HG02943 (cell line): ENCODE measurements around the gene MSH3.
"Not testable (repeated sequence)": the region's sequence is repeated elsewhere in the genome, so short reads cannot be mapped to it uniquely, and the experiment has no call there.

Experiments
- ATAC-seq: cut with Tn5 transposase; IDR thresholded peaks from one replicate; pipeline ENCODE4 v1.9.1; 2021; ENCODE audit warnings: mild to moderate bottlenecking, low read depth, moderate library complexity; ENCODE audit not compliant: unreplicated experiment

The MSH3 gene

DNA sequence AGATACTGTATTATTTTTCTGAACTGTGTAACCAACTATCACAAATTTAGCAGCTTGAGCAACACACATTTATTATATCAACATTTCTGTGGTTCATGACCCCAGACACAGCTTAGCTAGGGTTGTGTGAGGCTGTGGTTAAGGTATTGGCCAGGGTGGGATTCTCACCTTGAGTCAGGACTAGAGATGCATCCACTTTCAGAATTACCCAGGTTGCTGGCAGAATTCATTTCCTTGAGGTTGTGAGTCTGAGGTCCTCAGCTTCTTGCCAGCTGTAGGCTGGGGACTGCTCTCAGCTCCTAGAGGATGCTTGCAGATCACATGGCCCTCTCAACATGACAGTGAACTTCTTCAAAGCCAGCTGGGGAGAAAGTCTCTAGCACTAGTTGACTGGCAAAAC lies 183.2 kb downstream of the MSH3 start:
- peak; percentile 89 for ATAC-seq

DNA sequence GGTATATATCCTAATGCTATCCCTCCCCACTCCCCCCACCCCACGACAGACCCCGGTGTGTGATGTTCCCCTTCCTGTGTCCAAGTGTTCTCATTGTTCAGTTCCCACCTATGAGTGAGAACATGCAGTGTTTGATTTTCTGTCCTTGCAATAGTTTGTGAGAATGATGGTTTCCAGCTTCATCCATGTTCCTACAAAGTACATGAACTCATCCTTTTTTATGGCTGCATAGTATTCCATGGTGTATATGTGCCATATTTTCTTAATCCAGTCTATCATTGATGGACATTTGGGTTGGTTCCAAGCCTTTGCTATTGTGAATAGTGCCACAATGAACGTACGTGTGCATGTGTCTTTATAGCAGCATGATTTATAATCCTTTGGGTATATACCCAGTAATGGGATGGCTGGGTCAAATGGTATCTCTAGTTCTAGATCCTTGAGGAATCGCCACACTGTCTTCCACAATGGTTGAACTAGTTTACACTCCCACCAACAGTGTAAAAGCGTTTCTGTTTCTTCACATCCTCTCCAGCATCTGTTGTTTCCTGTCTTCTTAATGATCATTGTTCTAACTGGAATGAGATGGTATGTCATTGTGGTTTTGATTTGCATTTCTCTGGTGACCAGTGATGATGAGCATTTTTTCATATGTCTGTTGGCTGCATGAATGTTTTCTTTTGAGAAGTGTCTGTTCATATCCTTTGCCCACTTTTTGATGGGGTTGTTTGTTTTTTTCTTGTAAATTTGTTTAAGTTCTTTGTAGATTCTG lies 186.8 kb downstream of the MSH3 start:
- ATAC-seq = not testable (repeated sequence)

DNA sequence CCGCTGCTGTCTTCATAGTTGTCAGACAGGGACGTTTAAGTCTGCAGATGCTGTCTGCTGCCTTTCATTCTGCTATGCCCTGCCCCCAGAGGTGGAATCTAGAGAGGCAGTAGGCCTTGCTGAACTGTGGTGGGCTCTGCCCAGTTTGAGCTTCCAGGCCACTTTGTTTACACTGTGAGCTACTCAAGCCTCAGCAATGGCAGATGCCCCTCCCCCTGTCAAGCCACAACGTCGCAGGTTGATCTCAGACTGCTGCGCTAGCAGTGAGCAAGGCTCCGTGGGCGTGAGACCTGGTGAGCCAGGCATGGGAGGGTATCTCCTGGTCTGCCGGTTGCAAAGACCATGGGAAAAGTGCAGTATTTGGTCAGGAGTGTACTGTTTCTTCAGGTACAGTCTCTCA lies 192.0 kb downstream of the MSH3 start:
- ATAC-seq = not testable (repeated sequence)

DNA sequence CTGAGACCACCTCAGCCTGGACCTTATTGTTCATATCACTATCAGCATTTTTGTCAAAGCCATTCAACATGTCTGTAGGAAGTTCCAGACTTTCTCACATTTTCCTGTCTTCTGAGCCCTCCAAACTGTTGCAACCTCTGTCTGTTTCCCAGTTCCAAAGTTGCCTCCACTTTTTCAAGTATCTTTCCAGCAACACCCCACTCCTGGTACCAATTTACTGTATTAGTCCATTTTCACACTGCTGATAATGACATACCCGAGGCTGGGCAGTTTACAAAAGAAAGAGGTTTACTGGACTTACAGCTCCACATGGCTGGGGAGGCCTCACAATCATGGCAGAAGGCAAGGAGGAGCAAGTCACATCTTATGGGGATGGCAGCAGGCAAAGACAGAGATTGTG lies 195.7 kb downstream of the MSH3 start:
- ATAC-seq = not testable (repeated sequence)

DNA sequence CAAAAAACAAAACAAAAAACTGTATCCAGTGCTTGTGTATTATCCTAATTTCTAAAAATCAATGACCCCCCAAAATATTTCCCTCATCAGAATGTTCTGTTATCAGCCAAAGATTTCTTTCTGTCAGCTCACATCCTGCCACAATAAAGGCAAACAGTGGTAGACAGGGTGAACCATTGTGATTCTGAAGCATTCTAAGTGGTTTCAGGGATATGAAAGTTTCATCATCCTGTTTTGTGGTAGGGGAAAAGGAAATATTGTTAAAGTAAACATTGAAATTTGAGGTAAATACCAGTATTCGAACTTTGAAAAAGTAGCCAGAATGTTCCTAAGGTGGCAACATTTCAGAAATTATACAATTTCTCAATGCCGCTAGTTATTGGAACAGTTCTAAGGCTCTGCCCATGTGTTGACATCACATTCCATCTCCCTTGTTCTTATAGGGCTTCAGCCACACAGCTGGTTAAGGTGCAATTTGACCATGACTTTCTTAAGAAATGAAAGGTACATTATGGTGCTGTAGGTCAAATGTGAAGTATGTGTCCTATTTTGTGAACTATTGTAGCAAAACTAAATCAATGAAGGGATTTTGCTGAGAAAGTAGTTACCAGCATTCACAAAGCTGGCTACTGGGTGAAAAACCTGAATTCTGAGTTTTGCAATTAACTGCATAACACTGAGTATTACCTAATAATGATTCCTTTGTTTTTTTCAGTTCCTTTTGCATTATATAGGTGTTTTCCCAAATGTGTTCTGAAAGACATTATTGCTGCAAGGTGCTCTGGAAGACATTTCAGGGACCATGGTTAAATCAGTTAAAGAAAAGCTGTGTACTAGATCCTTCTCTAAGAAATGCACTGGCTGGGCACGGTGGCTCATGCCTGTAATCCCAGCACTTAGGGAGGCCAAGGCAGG lies 198.1 kb downstream of the MSH3 start:
- ATAC-seq = no peak

DNA sequence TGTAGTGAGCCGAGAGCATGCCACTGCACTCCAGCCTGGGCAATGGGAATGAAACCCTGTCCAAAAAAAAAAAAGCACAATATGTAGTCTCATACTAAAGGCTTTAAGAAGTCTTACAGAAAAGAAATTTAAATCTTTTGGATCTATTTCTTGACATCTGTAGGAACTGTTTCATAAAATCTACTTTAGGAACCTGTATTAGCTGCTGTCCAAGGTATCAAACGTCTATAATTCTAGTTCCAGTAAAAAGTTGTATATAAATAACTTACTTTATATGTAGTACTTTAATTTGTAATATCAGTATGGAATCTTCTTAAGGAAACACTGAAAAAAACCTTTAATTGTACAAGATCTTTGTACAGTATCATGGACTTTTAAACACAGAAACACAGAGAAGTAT lies 199.0 kb downstream of the MSH3 start:
- ATAC-seq = no peak

DNA sequence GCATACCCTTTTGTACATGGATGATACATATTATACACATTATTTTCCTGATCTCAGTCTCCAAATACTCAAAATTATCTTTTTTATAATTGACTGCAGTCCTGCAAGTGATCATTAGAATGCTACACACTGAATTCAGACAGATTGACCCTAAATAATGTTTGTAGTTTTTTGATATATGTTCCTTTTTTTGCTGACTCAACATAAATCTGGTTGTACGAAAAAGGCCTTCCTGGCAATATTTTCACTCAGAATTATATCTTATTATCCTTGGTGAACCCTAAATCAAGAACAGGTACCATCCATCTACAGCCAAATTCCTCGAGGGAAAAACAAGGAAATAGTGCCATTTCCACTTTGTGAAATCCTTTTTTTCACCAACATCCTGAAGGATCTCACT lies 200.1 kb downstream of the MSH3 start:
- ATAC-seq = no peak

DNA sequence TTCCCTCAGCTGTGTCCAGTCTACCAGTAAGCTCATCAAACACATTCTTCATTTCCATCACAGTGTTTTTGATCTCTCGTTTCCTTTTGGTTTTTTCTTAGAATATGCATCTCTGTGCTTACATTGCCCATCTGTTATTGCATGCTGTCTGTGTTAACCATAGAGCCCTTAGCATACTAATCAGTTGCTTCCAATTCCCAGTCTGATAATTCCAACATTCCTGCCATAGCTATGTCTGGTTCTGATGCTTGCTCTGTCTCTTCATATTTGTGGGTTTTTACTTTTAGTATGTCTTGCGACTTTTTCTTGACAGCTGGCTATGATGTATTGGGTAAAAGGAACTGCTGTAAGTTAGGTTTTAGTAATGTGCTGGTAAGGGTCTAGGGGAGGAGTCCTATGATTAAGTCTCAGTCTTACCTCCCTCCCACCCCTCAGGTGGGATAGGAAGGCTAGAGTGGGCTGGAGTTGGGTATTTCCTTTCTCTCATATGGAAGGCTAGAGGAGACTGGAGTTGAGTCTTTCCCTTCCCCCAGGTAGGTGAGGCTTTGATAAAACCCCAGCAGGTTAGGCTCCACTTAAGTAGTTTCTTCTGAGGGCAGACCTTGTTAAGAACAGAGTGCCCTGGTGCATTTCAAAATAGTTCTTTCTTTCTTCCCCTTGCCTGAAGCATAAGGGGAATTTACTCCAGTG lies 206.6 kb downstream of the MSH3 start:
- ATAC-seq = no peak

DNA sequence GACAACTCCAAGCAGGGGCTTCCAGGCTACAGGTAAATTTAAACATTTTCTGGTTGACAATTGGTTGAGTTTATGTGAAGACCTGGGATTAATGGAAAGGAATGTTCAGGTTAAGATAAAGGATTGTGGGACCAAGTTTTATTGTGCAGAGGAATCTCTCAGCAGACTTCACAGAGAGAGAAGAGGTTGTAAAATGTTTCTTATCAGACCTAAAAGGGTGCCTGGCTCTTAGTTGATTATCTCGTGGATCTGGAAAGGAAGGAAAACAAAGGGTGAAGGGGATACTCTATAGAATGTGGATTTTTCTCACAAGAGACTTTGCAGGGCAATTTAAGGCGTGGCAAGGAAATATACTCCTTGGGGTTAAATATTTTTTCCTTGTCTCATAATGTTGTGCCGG lies 209.3 kb downstream of the MSH3 start:
- no peak for ATAC-seq

DNA sequence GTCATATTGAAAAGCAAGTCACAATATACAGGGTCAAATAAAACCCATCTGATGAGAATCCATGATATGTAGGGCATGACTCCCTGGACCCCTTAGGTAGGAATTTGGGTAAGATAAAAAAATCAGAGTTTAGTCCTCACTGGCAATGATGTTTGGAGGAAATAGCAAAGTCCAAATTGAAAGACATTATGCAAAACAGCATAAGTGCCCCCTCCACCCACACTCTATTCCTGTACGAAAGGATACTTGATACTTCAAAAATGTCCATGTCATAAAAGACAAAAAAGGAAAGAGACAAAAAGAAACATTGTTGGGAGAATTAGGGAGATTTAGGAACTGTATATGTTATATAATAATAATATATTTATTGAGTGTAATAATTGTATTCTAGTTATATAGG lies 209.7 kb downstream of the MSH3 start:
- ATAC-seq = no peak

DNA sequence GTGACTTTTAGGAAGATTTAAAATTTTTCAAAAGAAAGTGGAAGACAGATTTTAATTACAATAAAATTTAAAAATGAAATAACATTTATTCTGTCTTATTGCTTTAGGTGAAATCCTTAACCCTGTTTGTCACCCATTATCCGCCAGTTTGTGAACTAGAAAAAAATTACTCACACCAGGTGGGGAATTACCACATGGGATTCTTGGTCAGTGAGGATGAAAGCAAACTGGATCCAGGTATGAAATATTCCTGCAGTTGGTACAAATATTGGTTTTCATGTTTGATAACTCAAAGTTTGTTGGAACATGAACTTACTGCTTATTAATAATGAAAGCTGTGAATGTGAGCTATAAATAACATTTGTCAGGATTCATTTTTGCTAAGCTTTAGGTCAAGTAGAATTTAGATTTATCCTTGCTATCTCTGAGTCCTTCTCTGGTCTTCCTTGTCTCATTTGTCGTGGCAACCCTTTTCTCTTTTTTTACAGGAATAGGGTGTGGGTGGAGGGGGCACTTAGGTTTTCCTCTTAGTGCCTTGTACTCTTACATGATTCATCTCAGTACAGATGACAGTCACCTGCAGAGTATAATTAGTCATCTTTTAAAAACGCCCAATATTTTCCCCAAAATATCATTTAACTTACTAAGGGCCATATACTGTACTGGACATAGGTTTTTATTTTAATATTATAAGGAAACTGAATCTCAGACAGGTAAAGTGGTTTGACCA lies 210.4 kb downstream of the MSH3 start:
- no peak for ATAC-seq

DNA sequence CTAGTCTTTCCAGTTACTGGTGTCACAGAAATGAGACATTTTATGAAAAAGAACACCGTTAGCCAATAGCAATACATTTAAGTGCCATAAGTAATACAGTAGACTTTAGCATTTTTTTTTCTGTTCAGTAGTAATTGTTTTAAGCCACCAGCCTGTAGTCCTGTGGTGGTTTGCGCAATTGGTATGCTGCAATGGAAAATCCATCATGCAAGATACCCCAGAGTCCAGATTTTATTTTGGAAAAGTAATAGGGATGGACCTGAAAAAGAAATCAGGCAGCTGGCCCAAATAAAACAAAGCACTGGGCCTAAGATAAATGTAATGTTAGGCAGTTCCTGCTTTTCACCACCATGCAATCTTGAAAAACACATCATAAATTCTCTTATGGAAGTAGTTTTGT lies 211.1 kb downstream of the MSH3 start:
- no peak for ATAC-seq

DNA sequence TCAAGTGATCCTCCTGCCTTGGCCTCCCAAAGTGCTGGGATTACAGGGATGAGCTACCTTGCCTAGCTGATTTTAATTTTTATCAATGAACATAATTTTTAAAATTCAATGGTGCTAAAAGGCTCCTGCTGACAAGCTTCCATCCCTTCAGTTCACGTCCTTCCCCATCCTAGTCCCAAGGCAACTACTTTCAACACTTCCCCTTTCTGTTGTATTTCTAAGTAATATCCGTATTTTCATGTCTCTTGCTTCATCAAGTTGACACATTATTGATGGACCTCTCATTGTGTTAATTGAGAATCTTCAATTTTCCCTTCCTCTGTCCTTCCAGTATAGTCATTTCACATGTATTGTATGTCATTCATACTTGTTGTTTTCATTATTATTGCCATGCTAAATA lies 211.9 kb downstream of the MSH3 start:
- no peak for ATAC-seq

DNA sequence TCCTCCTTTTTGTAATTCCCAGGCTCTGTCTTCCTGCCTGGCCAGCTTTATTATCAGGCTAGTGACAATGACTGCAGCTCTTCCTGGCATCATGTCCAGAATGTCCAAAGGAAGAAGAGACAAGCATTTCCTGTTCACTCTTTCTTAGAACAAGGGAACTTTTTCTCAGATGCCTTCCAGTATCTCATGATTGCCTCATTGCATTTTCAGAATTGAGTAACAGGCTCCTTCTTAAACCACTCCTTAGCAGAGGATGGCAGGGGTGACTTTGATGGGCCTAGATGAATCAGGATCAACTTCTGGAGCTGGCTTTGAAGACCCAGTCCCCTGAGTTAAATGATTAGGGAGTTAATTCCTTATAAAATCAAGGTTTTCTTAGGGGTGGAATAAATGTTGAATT lies 212.8 kb downstream of the MSH3 start:
- no peak for ATAC-seq

DNA sequence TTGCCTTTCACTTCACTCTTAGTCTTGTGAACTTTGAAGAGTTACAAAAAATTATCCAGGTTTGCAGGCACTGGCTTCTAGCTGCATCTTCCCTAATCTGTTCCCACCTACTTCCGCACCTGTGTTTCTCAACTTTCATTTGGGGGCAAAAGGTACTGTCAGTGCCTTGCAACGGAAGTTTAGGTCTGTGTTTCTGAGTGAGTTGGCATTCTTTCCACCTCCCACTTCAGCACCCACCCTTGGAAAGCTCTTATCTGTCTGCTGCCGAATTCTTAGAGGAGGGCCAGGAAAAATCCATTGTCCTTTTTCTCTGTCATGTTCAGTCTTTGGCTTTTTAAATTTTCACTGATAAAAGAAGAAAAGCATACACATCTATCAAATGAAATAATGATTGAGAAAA lies 216.0 kb downstream of the MSH3 start:
- ATAC-seq = no peak

DNA sequence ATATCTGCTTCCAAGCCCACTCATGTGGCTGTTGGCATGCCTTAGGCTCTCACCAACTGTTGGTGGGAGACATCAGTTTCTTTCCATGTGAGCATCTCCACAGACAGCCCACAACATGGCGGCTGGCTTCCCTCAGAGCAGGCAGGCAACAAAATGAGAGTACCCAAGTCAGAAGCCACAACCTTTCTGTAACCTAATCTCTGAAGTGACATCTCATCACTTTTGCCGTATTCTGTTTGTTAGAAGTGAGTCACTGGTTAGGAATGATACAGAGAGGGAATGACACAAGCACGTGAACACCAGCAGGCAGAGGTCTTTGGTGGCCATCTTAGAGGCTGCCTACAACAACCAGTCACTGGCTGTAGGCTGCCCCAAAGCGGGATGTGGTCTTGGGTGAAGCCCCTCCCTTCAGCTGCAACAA lies 217.1 kb downstream of the MSH3 start:
- ATAC-seq = no peak

DNA sequence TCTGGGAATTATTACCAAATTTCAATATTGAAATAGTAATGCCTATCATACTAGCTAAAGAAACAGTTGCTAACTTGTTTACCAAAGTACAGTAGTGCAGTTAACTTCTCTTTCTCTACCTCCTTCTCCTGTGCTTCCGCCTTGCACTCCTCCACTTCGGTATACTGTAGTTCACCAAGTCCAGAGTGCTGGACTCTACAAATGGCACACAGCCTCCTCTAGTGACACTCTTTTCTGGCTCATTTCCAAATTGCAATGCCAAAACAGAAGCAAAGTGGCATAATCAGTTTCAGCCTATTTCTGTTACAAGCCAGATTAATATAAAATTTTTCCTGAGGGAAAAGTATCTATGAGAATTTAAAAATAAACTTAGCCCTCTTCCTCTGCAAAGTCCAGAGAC lies 219.7 kb downstream of the MSH3 start:
- ATAC-seq = no peak

DNA sequence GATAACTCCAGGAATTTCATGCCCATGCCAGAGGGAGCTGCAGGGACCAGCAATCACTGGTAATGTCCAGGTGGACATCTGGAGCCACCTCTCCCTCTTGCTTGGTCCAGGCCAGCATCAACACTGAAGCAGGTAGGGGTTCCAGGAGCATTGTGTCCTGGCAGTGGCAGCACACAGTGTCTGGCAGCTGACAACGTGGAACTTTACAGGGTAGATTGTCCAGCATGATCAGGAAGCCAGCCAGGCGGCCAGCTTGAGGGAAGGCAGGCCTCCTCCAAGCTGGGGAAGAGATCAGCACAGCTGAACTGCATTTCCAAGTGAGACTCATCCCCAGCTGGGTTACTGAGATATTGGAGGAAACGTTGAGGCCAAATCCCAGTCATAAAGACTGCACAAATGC lies 223.1 kb downstream of the MSH3 start:
- ATAC-seq = no peak

DNA sequence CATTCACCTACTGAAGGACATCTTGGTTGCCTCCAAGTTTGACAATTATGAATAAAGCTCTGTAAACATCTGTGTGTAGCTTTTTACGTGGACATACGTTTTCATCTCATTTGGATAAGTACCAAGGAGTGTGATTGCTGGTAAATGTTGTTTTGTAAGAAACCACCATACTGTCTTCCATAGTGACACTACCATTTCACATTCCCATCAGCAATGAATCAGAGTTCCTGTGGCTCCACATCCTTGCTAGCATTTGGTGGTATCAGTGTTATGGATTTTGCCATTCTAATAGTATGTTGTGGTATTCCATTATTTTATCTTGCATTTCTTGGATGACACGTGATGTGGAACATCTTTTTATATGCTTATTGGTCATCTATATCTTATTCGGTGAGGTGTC lies 227.3 kb downstream of the MSH3 start:
- no peak for ATAC-seq

DNA sequence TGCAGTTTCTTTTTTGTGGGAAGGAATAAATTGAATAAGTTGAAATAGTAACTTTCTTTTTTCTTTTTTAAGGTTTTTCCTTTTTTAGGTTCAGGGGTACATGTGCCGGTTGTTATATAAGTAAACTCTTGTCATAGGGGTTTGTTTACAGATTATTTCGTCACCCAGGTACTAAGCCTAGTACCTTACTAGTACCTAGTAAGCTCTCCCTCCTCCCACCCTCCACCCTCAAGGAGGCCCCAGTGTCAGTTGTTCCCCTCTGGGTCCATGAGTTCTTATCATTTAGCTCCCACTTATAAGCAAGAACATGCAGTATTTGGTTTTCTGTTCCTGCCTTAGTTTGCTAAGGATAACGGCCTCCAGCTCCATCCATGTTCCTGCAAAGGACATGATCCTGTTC lies 228.9 kb downstream of the MSH3 start:
- not testable (repeated sequence) for ATAC-seq
